Activated CD4-positive, alpha-beta T cell treated with anti-CD3 and anti-CD28 coated beads for 4 hours (primary cell): ENCODE results near the gene STS.
"Not testable (repeated sequence)": the region's sequence is repeated elsewhere in the genome, so short reads cannot be mapped to it uniquely, and the experiment has no call there.

Source experiments
- DNase-seq, 2 donors: peaks; one replicate each; pipeline ENCODE4 v3.0.0-alpha.2; 2020

STS gene

DNA sequence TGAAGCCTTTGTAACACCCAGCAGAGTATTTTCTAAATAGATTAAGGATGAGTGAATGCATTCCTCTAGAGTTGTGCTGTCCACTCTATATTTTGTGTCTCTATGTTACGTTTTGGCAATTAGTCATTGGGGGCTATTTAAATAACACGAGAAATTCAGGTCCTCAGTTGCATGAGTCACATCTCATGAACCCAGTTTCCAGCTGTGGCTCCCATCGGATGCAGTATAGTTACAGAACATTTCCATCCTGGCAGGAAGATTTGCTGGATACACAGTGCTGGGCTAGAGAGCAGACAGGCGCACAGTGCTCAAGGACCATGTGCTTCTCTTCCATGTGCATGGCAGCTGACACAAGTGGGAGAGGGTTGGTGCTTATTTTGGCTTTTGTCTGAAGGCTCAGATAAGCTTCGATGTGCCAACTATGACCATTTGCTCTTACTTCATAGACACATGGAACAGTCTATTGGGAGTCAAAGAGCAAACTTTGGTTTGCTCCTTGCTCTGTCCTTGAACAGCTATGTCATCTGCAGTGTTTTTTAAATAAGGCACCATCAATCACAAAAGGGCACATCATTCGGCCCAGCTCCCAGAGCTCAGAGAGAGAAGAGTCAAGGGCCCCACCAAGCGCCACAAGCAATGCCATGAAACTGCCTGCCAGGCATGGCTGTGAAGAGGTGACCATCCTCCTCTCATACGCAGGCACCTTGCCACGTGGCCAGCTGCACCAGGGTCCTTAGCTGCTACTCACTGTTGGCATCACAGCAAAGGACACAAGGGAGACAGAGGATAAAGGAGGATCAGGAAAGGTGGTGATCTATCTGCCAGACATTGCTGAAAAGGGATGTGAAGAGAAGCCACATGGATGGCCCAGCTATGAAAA, 8.1 kb upstream of the STS start:
- no peak for DNase-seq

GRCh38 chrX:7143076-7143475, 4.4 kb upstream of the STS start:
- no peak for DNase-seq

- DNase-seq: no peak
Observed at GRCh38 chrX:7143941-7144525, 3.5 kb upstream of the STS start.

- no peak for DNase-seq
Observed at GRCh38 chrX:7145454-7145853, 2.1 kb upstream of the STS start.

DNA sequence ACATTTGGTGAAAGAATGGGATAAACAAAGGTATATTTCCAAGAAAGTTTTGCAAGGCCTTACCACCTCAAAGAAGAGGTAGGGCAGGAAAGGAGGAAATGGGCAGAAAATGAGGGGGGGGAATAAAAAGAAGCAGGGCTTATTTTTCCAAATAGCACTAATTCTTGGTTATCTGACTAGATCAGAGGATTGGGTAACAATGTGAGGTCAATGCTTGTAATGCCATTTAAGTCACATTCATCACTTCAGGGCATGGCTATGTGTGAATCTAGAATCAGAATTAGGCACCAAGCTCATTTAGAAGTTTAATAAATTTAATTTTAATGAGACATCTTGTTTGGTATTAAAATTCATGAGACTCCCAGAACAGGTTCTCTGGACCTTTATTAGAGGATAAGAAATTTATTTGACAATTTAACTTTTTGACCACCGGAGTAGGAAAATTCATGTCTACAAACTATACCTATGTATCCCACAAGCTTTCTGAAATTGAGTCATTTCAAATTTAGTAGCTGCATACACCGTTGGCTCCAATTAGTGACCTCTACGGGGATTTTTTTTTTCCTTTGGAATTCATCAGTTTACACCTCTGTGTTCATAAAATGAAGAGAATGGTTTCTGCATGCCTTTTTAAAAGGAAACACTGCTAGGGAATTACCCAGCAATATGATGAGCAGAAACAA, 1.4 kb upstream of the STS start:
- no peak for DNase-seq

DNA sequence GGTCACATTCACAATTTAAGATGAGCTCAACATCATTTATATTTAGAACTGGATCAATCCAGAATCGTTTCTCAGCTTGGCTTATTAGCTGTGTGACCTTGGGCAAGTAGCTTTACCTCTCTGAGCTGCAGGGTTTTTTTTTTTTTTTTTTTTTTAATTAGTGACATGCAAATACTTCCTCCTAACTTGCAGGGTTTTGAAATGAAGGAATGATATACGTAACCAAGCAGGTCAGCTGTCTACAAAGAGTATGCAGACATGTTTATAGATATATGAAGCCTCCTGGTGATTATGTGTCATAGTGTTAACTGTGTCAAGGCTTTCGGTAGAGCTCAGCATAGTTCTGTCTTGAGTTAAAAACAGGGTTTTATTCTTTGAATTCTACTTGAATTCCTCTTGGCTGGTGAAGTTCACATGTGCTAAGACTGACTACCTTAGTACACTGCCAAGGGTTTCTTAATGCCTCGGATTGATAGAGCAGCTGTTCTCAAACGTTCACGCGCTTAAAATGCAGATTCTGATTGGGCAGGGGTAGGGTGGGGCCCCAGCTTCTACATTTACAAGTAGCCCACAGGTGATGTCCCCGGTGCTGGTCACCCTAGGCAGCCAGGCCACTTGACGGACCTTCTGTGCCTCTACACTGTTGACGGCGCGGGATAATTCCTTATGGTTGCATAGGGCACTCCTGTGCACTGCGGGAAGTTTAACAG, 654 bp upstream of the STS start:
- peak in 1 of 2 donors; percentile 13 for DNase-seq

- peak; percentile 83 to 85 for DNase-seq
Observed at GRCh38 chrX:7147978-7148854, 704 bp downstream of the STS start, which contains the start of gene PUDP. Gene PUDP, minus strand, starts transcription at chrX:7148153. Its CDS starts 40 bp downstream, at chrX:7148113.

GRCh38 chrX:7149411-7149810, 1.9 kb downstream of the STS start:
- no peak for DNase-seq

- no peak for DNase-seq
Observed at GRCh38 chrX:7153231-7153630, 5.7 kb downstream of the STS start.

- DNase-seq: no peak
Observed at GRCh38 chrX:7154041-7154597, 6.6 kb downstream of the STS start.

DNA sequence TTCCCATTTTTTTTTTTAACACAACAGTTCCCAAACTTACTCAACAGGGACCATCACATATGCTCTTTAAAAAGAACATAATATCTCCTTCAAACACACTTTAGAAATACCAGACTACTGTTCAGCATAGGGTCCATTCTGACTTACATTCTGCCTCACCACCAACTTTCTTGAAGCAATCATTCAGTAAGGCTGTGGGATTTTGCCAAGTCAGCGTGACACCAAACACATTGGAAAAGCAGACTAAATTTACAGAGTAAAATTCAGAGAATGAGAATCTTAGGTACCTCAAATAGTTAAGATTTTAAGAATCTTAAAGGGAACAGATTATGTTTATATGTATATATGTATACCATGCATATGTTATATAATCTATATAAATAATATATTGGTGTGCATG, 7.7 kb downstream of the STS start:
- no peak for DNase-seq

- no peak for DNase-seq
Observed at GRCh38 chrX:7156879-7157278, 9.4 kb downstream of the STS start.

DNA sequence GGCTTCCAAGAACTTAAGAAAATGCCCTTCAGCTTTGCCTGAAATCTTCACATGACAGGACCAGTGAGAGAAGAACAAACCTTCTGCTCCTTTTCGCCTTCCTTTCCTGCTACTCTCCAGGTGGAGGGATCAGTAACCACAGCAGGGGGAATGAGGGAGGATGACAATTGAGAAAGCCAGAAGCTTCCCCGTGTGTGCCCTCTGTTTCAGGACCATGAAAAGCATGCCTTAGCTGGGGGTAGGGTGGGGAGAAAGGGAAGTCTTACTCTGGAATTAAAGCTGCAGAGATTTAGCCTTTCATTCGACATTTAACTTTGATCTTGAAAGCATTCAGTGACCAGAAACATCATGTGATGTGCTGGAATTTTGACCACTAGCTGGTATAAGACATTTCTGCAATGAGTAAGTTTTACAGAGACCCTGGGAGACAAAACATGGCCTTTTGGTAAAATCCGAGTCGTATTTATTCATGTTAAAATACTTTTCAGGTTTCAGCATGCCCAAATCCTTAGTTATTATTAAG, 11.0 kb downstream of the STS start:
- DNase-seq: no peak

GRCh38 chrX:7159149-7159861, 11.8 kb downstream of the STS start:
- DNase-seq: no peak

DNA sequence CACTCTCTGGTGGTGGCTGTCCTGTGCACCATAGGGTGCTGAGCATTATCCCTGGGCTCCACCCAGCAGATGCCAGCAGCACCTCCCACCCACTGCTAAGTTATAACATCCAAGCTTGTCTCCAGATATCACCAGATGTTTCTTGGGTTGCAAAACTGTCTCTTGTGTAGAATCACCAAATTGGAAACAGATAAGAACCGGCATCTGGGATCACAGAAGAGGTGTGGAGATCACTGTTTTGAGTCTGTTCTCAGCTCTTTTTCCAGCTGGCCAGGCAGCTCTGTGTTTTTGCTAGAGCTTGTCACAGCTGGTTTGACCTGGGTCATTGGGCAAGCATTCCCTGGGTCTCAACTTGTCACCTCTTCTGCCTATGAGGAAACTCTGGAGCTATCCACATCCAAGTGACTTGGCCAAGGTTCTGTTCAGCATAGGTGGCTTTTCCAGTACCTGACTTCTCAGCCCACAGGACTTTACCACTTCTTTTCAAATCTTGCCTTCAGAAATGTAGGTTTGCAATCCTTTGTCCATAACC, 15.7 kb downstream of the STS start:
- DNase-seq: no peak

GRCh38 chrX:7164174-7164573, 16.7 kb downstream of the STS start:
- no peak for DNase-seq

DNA sequence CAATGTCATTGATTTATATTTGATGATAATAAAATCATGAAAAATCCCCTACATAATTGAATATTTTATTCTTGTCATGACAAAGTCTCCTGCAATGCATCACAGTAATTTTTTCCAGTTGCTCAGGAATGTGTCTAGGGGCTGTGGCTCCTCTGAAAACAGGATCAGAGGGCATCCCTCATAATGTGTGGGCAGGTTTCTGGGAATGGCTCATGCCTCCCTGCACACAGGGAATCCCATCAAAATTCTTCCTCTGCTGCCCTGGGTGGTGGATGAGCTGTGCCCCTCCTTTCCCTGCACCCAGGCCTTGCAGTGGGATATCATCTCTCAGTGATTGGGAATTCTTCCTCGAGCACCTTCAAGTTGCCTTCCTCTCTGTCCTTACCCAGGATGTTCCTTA, 20.9 kb downstream of the STS start:
- no peak for DNase-seq

GRCh38 chrX:7169627-7170026, 22.1 kb downstream of the STS start:
- DNase-seq: no peak

- peak; percentile 20 to 40 for DNase-seq
Observed at GRCh38 chrX:7170898-7171297, 23.4 kb downstream of the STS start.

DNA sequence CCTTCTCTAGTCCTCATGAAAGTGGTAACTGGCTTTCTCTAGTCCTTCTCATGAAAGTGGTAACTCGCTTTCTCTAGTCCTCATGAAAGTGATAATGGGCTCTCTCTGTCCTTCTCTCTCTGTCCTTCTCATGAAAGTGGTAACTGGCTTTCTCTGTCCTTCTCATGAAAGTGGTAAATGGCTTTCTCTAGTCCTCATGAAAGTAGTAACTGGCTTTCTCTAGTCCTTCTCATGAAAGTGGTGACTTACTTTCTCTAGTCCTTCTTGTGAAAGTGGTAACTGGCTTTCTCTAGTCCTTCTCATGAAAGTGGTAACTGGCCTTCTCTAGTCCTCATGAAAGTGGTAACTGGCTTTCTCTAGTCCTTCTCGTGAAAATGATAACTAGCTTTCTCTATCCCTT, 31.3 kb downstream of the STS start:
- DNase-seq: not testable (repeated sequence)

- DNase-seq: no peak
Observed at GRCh38 chrX:7179446-7179845, 31.9 kb downstream of the STS start.
